Right renal pelvis (tissue), 4 donors: ENCODE measurements around the gene TRAF5. TPM values are rescaled to one million over a fixed set of nuclear protein-coding genes. Genes with fewer than 3 reads are reported as not detected.
"Not testable (repeated sequence)": the region's sequence is repeated elsewhere in the genome, so short reads cannot be mapped to it uniquely, and the experiment has no call there.

Experiments
- DNase-seq, 4 donors: peaks; one replicate each; pipeline ENCODE4 v3.0.0-alpha.2; 2013; ENCODE audit warnings: low read depth in 4 of 4, low spot score in 3 of 4, missing footprints in 1 of 4
- polyA plus RNA-seq, 4 donors: library from polyadenylated mRNA; unstranded; fragments of 120-200 nt; gene quantifications; one replicate each; pipeline ENCODE4 v1.2.1, GENCODE V29; 2013; ENCODE audit not compliant: insufficient read length in 4 of 4

TRAF5 gene
- polyA plus RNA-seq, 4 donors: 11.5 to 16.9 (median 14.6) TPM

- no peak for DNase-seq
These were observed 49.3 kb downstream of the TRAF5 start for GRCh38 chr1:211375949-211376348.

GRCh38 chr1:211376807-211377470 is 50.3 kb downstream of the TRAF5 start:
- no peak for DNase-seq

- DNase-seq: no peak
These were observed 51.2 kb downstream of the TRAF5 start for GRCh38 chr1:211377539-211378450.

- no peak for DNase-seq
These were observed 52.2 kb downstream of the TRAF5 start for GRCh38 chr1:211378844-211379243.

- DNase-seq: no peak
These were observed 52.8 kb downstream of the TRAF5 start for GRCh38 chr1:211379446-211379845.

- DNase-seq: no peak
These were observed 55.0 kb downstream of the TRAF5 start for GRCh38 chr1:211381481-211382181.

GRCh38 chr1:211382182-211382713 is 55.6 kb downstream of the TRAF5 start:
- DNase-seq: no peak

GRCh38 chr1:211382714-211383480 is 56.3 kb downstream of the TRAF5 start:
- peak; percentile 91 to 94 (median 92) for DNase-seq

GRCh38 chr1:211384524-211384923 is 57.9 kb downstream of the TRAF5 start:
- DNase-seq: no peak

GRCh38 chr1:211386921-211387320 is 60.3 kb downstream of the TRAF5 start:
- DNase-seq: no peak

- not testable (repeated sequence) for DNase-seq
These were observed 64.2 kb downstream of the TRAF5 start for GRCh38 chr1:211390829-211391228.

GRCh38 chr1:211393203-211393602 is 66.6 kb downstream of the TRAF5 start:
- no peak for DNase-seq

GRCh38 chr1:211398266-211398930 is 71.8 kb downstream of the TRAF5 start:
- not testable (repeated sequence) for DNase-seq

- DNase-seq: not testable (repeated sequence)
These were observed 73.3 kb downstream of the TRAF5 start for GRCh38 chr1:211399851-211400393.

GRCh38 chr1:211401751-211402150 is 75.1 kb downstream of the TRAF5 start:
- DNase-seq: not testable (repeated sequence)

GRCh38 chr1:211406086-211406485 is 79.5 kb downstream of the TRAF5 start:
- not testable (repeated sequence) for DNase-seq

- not testable (repeated sequence) for DNase-seq
These were observed 81.1 kb downstream of the TRAF5 start for GRCh38 chr1:211407749-211408148.

- DNase-seq: no peak
These were observed 85.0 kb downstream of the TRAF5 start for GRCh38 chr1:211411639-211412038.

- DNase-seq: no peak
These were observed 89.1 kb downstream of the TRAF5 start for GRCh38 chr1:211415700-211416099.
